ENCODE measurements around the gene MOB3B.
"Not testable (repeated sequence)": the region's sequence is repeated elsewhere in the genome, so short reads cannot be mapped to it uniquely, and the experiment has no call there.

MOB3B gene

GRCh38 chr9:27518809-27519208, 10.8 kb downstream of the MOB3B start:
- DNase-seq (ENCODE audit: low read depth, low spot score) = no peak

- DNase-seq (ENCODE audit: low read depth, low spot score) = no peak
These were observed 11.6 kb downstream of the MOB3B start for GRCh38 chr9:27518006-27518405.

GRCh38 chr9:27514551-27514950, 15.1 kb downstream of the MOB3B start:
- peak; percentile 31 for DNase-seq (ENCODE audit: low read depth, low spot score)

- DNase-seq (ENCODE audit: low read depth, low spot score) = no peak
These were observed 17.8 kb downstream of the MOB3B start for GRCh38 chr9:27511771-27512170.

- no peak for DNase-seq (ENCODE audit: low read depth, low spot score)
These were observed 18.8 kb downstream of the MOB3B start for GRCh38 chr9:27510780-27511179.

- no peak for DNase-seq (ENCODE audit: low read depth, low spot score)
These were observed 22.6 kb downstream of the MOB3B start for GRCh38 chr9:27506981-27507380.

GRCh38 chr9:27505744-27506161, 23.9 kb downstream of the MOB3B start:
- peak; percentile 73 for DNase-seq (ENCODE audit: low read depth, low spot score)

- DNase-seq (ENCODE audit: low read depth, low spot score) = no peak
These were observed 25.4 kb downstream of the MOB3B start for GRCh38 chr9:27504259-27504658.

- DNase-seq (ENCODE audit: low read depth, low spot score) = no peak
These were observed 26.0 kb downstream of the MOB3B start for GRCh38 chr9:27503623-27504022.

GRCh38 chr9:27500902-27501301, 28.7 kb downstream of the MOB3B start:
- not testable (repeated sequence) for DNase-seq (ENCODE audit: low read depth, low spot score)

- DNase-seq (ENCODE audit: low read depth, low spot score) = peak; percentile 22
These were observed 30.2 kb downstream of the MOB3B start for GRCh38 chr9:27499451-27499850.

- peak; percentile 9 for DNase-seq (ENCODE audit: low read depth, low spot score)
These were observed 31.7 kb downstream of the MOB3B start for GRCh38 chr9:27497883-27498417.

GRCh38 chr9:27496135-27496504, 33.5 kb downstream of the MOB3B start:
- DNase-seq (ENCODE audit: low read depth, low spot score) = no peak

GRCh38 chr9:27495480-27496134, 34.0 kb downstream of the MOB3B start:
- DNase-seq (ENCODE audit: low read depth, low spot score) = no peak

GRCh38 chr9:27491154-27491553, 38.5 kb downstream of the MOB3B start:
- peak; percentile 20 for DNase-seq (ENCODE audit: low read depth, low spot score)

GRCh38 chr9:27489087-27489876, 40.3 kb downstream of the MOB3B start:
- DNase-seq (ENCODE audit: low read depth, low spot score) = no peak

GRCh38 chr9:27487927-27488326, 41.7 kb downstream of the MOB3B start:
- DNase-seq (ENCODE audit: low read depth, low spot score) = no peak

- DNase-seq (ENCODE audit: low read depth, low spot score) = no peak
These were observed 42.4 kb downstream of the MOB3B start for GRCh38 chr9:27487128-27487640.

GRCh38 chr9:27485158-27485557, 44.5 kb downstream of the MOB3B start:
- DNase-seq (ENCODE audit: low read depth, low spot score) = no peak

GRCh38 chr9:27483576-27483975, 46.0 kb downstream of the MOB3B start:
- no peak for DNase-seq (ENCODE audit: low read depth, low spot score)

GRCh38 chr9:27482709-27483108, 46.9 kb downstream of the MOB3B start:
- DNase-seq (ENCODE audit: low read depth, low spot score) = no peak

GRCh38 chr9:27478322-27478721, 51.3 kb downstream of the MOB3B start:
- DNase-seq (ENCODE audit: low read depth, low spot score) = no peak
